ENCODE measurements around the gene SIK2.

GRCh38 chr11:111714522-111714921, 112.3 kb downstream of the SIK2 start:
- TF ChIP-seq POLR2A (IDR thresholded peaks at IDR 0.05) (no peak), CTCF (IDR thresholded peaks at IDR 0.05) (no peak)

Measured in esophagus squamous epithelium (tissue), 4 donors.